ACC112 (cell line): Measurements from ENCODE around the gene VSIG10L.

Experiments
- H2AFZ ChIP-seq: fragments of 200-600 bp; sonication (generic); one replicate; pipeline ENCODE4 v1.6.0; 2017; ENCODE audit warnings: antibody characterized with exemption, low read length; ENCODE audit not compliant: unreplicated experiment
- H3K27ac ChIP-seq: fragments of 200-600 bp; sonication (generic); 2 replicates; pipeline ENCODE4 v1.5.1; 2014; ENCODE audit warnings: low read depth, mild to moderate bottlenecking, antibody characterized with exemption, low read length, moderate library complexity
- H3K27me3 ChIP-seq: fragments of 200-600 bp; sonication (generic); 2 replicates; pipeline ENCODE4 v1.6.1; 2014; ENCODE audit warnings: mild to moderate bottlenecking, antibody characterized with exemption, low read length, moderate library complexity, mixed read lengths; ENCODE audit not compliant: insufficient read depth
- H3K36me3 ChIP-seq: fragments of 200-600 bp; sonication (generic); 2 replicates; pipeline ENCODE4 v1.6.1; 2016; ENCODE audit warnings: mild to moderate bottlenecking, antibody characterized with exemption, low read length, moderate library complexity, mixed read lengths; ENCODE audit not compliant: insufficient read depth
- H3K4me1 ChIP-seq: fragments of 200-600 bp; sonication (generic); one replicate; pipeline ENCODE4 v1.6.1; 2016; ENCODE audit warnings: low read length, mixed read lengths; ENCODE audit not compliant: insufficient read depth, unreplicated experiment, control insufficient read depth
- H3K4me3 ChIP-seq: fragments of 200-600 bp; sonication (generic); 2 replicates; pipeline ENCODE4 v1.5.1; 2014; ENCODE audit warnings: mild to moderate bottlenecking, low read depth, low read length
- H3K79me2 ChIP-seq: fragments of 200-600 bp; sonication (generic); one replicate; pipeline ENCODE4 v1.6.0; 2016; ENCODE audit warnings: low read length; ENCODE audit not compliant: control insufficient read depth, unreplicated experiment, insufficient read depth

Gene VSIG10L

GRCh38 chr19:51347209-51347928 is 5.4 kb upstream of the VSIG10L start:
- Histone ChIP-seq H3K27me3 (no peaks in the 10 kb centered on the region), H2AFZ (no peak overlapping the region), H3K36me3 (no peaks in the 10 kb centered on the region; the same call in 1 of the 2 replicates), H3K27ac (no peak overlapping the region), H3K4me3 (no peak overlapping the region), H3K4me1 (peaks cover 9% of the 10 kb centered on the region), H3K79me2 (no peaks in the 10 kb centered on the region)

- Histone ChIP-seq H3K4me3 (no peak overlapping the region), H3K4me1 (peaks cover 9% of the 10 kb centered on the region), H2AFZ (no peak overlapping the region), H3K27ac (no peak overlapping the region), H3K79me2 (no peaks in the 10 kb centered on the region), H3K36me3 (no peaks in the 10 kb centered on the region; the same call in 1 of the 2 replicates), H3K27me3 (no peaks in the 10 kb centered on the region)
Observed at GRCh38 chr19:51346742-51347141, 4.8 kb upstream of the VSIG10L start.

- no peaks in the 10 kb centered on the region for H3K79me2 ChIP-seq
- H3K27ac ChIP-seq = no peak overlapping the region
- no peak overlapping the region for H2AFZ ChIP-seq
- no peak overlapping the region for H3K4me3 ChIP-seq
- no peaks in the 10 kb centered on the region for H3K27me3 ChIP-seq
- H3K36me3 ChIP-seq = no peaks in the 10 kb centered on the region; the same call in 1 of the 2 replicates
- H3K4me1 ChIP-seq = peaks cover 4% of the 10 kb centered on the region
Observed at GRCh38 chr19:51345076-51345620, 3.2 kb upstream of the VSIG10L start.

- no peaks in the 10 kb centered on the region for H3K4me1 ChIP-seq
- no peak overlapping the region for H3K27ac ChIP-seq
- no peaks in the 10 kb centered on the region for H3K79me2 ChIP-seq
- H2AFZ ChIP-seq = no peak overlapping the region
- no peak overlapping the region for H3K4me3 ChIP-seq
- no peaks in the 10 kb centered on the region for H3K36me3 ChIP-seq
- H3K27me3 ChIP-seq = no peaks in the 10 kb centered on the region
Observed at GRCh38 chr19:51342631-51343569, 961 bp upstream of the VSIG10L start.

- H3K36me3 ChIP-seq = no peaks in the 10 kb centered on the region
- H2AFZ ChIP-seq = no peak overlapping the region
- no peaks in the 10 kb centered on the region for H3K79me2 ChIP-seq
- no peaks in the 10 kb centered on the region for H3K4me1 ChIP-seq
- no peaks in the 10 kb centered on the region for H3K27me3 ChIP-seq
- H3K4me3 ChIP-seq = peak overlapping the region; percentile 78; the same call in 1 of the 2 replicates
- H3K27ac ChIP-seq = no peak overlapping the region
Observed at GRCh38 chr19:51341066-51341465, 873 bp downstream of the VSIG10L start.

GRCh38 chr19:51339687-51340656 is 2.0 kb downstream of the VSIG10L start:
- Histone ChIP-seq H3K36me3 (no peaks in the 10 kb centered on the region), H2AFZ (peak overlapping the region; percentile 50), H3K79me2 (no peaks in the 10 kb centered on the region), H3K27ac (peak overlapping the region; percentile 55; the same call in 1 of the 2 replicates), H3K4me3 (peak overlapping the region; percentile 81), H3K4me1 (no peaks in the 10 kb centered on the region), H3K27me3 (no peaks in the 10 kb centered on the region)

GRCh38 chr19:51339313-51339686 is 2.6 kb downstream of the VSIG10L start:
- Histone ChIP-seq H3K36me3 (no peaks in the 10 kb centered on the region), H3K4me3 (peak overlapping the region; percentile 81), H3K4me1 (no peaks in the 10 kb centered on the region), H3K27me3 (no peaks in the 10 kb centered on the region), H3K79me2 (no peaks in the 10 kb centered on the region), H3K27ac (peak overlapping the region; percentile 30), H2AFZ (peak overlapping the region; percentile 34)

- H3K79me2 ChIP-seq = no peaks in the 10 kb centered on the region
- H3K4me1 ChIP-seq = no peaks in the 10 kb centered on the region
- peak overlapping the region; percentile 81 for H3K4me3 ChIP-seq
- H3K36me3 ChIP-seq = no peaks in the 10 kb centered on the region
- H3K27ac ChIP-seq = peak overlapping the region; percentile 30; the same call in 1 of the 2 replicates
- H3K27me3 ChIP-seq = no peaks in the 10 kb centered on the region
- peak overlapping the region; percentile 34 for H2AFZ ChIP-seq
Observed at GRCh38 chr19:51338563-51339312, 3.2 kb downstream of the VSIG10L start.

- H3K36me3 ChIP-seq = no peaks in the 10 kb centered on the region
- peak overlapping the region; percentile 81; the same call in 1 of the 2 replicates for H3K4me3 ChIP-seq
- no peaks in the 10 kb centered on the region for H3K27me3 ChIP-seq
- H2AFZ ChIP-seq = no peak overlapping the region
- H3K27ac ChIP-seq = 0 out of 2 replicates have a peak overlapping the region, but pooled peaks have one; percentile 30
- H3K4me1 ChIP-seq = no peaks in the 10 kb centered on the region
- H3K79me2 ChIP-seq = no peaks in the 10 kb centered on the region
Observed at GRCh38 chr19:51337861-51338562, 3.9 kb downstream of the VSIG10L start.
